Measurements from ENCODE around the gene MT1M. TPM values are rescaled to one million over a fixed set of nuclear protein-coding genes. Genes with fewer than 3 reads are reported as not detected.
A peak's percentile ranks its signal among the peaks of the same experiment; 100 is the strongest.
"Not testable (repeated sequence)": the region's sequence is repeated elsewhere in the genome, so short reads cannot be mapped to it uniquely, and the experiment has no call there.

The MT1M gene
- total RNA-seq, 1 donor from 2014 or later: not detected

DNA sequence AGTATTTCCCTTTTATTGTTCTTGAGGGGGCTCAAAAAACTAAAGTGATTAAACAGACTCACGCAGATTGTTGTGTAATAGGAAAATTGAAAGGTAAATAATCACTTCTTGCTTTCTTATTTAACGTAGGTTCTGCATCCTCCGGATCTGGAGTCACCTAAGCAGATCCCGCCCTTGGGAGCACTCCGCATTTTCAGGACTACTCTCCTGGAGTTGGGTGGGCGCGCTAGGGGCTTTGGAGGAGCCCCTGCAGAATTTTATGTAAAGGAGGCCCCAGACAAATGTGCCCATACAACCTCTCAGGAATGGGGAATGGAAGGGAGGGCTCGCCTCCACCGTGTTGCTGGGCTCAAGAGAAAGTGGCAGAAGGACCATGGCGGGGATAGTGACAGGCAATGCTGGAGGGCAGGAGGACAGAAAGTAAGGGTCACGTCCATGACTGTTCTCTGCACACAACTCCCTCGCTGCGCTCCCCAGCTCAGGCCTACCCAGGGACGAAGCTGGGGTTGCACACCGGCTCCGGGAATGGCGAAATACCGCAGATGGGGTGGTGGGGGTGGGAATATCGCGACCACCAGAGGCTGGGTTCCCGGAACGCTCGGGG is 15.7 kb upstream of the MT1M start:
- Mint-ChIP-seq H3K4me1 (peaks cover 10% of the 10 kb centered on the region), H3K36me3 (ENCODE audit: low read depth) (no peaks in the 10 kb centered on the region), H3K9me3 (no peaks in the 10 kb centered on the region), H3K27me3 (peaks cover 31% of the 10 kb centered on the region), H3K4me3 (peak overlapping the region; percentile 63), H3K27ac (no peak overlapping the region)
- TF ChIP-seq, protein P1, sequence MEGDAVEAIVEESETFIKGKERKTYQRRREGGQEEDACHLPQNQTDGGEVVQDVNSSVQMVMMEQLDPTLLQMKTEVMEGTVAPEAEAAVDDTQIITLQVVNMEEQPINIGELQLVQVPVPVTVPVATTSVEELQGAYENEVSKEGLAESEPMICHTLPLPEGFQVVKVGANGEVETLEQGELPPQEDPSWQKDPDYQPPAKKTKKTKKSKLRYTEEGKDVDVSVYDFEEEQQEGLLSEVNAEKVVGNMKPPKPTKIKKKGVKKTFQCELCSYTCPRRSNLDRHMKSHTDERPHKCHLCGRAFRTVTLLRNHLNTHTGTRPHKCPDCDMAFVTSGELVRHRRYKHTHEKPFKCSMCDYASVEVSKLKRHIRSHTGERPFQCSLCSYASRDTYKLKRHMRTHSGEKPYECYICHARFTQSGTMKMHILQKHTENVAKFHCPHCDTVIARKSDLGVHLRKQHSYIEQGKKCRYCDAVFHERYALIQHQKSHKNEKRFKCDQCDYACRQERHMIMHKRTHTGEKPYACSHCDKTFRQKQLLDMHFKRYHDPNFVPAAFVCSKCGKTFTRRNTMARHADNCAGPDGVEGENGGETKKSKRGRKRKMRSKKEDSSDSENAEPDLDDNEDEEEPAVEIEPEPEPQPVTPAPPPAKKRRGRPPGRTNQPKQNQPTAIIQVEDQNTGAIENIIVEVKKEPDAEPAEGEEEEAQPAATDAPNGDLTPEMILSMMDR (IDR thresholded peaks at IDR 0.05): no peak
- ATAC-seq (ENCODE audit: low read depth): no peak
- ChIA-PET POLR2A (interaction anchor here (0.6 to 0.8 kb wide), 3 partner anchors 14 to 1050 kb away, joined by 3 to 8 read pairs (median 4); no protein-coding TSS in a partner anchor), CTCF (no interaction called here)
- DNase-seq: no peak
- intact Hi-C loops (cut with micrococcal nuclease): no loop called here

DNA sequence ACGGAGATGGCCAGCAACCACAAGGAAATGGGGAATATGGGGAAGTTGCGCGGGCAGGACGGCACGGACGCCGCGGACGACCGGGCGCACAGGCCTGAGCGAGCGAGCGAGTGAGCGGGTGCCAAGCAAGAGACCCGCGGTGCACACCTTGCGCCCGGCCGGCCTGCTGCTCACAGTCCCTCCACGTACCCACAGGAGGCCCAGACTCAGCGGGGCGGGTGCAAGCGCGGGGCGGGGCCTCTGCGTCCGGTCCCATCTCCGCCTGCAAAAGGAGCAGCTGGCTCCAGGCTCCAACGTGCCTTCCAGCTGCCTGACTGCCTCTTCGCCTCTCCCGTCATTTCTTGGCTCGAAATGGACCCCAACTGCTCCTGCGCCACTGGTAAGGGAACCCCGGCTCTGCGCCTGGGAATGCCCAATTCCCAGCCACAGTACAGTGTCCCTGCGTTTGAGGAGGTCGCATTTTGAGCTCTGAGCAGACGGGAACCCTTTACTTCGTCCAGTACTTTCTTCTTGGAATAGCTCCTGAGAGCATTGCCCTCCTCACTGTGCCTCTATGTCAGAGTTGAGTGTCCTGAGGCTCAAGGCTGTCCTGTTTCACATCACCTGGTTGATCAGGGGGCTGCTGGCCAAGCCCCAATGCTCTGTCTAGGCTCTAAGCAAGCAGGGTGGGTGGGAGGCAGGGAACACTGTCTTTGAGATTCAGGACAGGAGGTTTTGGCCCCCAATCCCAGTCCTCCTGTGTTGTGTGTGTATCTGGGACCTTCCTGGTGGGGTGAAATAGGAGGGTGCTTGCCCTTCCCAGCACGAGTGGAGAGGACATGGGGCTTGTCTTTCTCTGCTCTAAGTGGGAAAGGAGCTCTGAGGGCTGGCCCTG is 15.0 kb upstream of the MT1M start:
- ChIA-PET CTCF (no interaction called here), POLR2A (no interaction called here)
- ATAC-seq (ENCODE audit: low read depth): peak; percentile 57
- peak overlapping the region; percentile 63 for H3K4me3 Mint-ChIP-seq
- H3K27ac Mint-ChIP-seq: no peak overlapping the region
- TF ChIP-seq, protein P1 (IDR thresholded peaks at IDR 0.05): no peak
- intact Hi-C loops (cut with micrococcal nuclease): no loop called here
- peaks cover 31% of the 10 kb centered on the region for H3K27me3 Mint-ChIP-seq
- H3K9me3 Mint-ChIP-seq: no peaks in the 10 kb centered on the region
- peaks cover 10% of the 10 kb centered on the region for H3K4me1 Mint-ChIP-seq
- no peaks in the 10 kb centered on the region for H3K36me3 Mint-ChIP-seq (ENCODE audit: low read depth)
- DNase-seq: no peak

DNA sequence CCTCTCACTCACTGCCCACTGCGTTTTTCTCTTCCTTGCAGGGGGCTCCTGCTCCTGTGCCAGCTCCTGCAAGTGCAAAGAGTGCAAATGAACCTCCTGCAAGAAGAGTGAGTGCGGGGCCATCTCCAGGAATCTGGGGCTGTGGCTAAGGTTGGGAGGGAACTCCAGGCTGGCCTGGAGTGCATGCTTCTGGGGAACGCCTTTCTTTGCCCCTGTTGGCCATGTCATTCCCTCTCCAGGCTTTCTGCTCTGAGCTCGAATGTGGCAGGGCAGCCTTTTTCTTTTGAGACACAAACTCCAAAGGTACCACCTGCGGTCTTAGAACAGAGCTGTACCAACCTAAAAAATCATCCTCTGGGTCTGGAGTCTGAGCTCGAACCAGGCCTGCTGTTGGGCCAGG is 14.3 kb upstream of the MT1M start:
- Mint-ChIP-seq H3K9me3 (no peaks in the 10 kb centered on the region), H3K4me1 (peaks cover 10% of the 10 kb centered on the region), H3K27ac (no peak overlapping the region), H3K4me3 (no peak overlapping the region), H3K27me3 (peaks cover 31% of the 10 kb centered on the region), H3K36me3 (ENCODE audit: low read depth) (no peaks in the 10 kb centered on the region)
- TF ChIP-seq, protein P1 (IDR thresholded peaks at IDR 0.05): no peak
- intact Hi-C loops (cut with micrococcal nuclease): no loop called here
- no peak for ATAC-seq (ENCODE audit: low read depth)
- ChIA-PET CTCF (no interaction called here), POLR2A (no interaction called here)
- DNase-seq: no peak

DNA sequence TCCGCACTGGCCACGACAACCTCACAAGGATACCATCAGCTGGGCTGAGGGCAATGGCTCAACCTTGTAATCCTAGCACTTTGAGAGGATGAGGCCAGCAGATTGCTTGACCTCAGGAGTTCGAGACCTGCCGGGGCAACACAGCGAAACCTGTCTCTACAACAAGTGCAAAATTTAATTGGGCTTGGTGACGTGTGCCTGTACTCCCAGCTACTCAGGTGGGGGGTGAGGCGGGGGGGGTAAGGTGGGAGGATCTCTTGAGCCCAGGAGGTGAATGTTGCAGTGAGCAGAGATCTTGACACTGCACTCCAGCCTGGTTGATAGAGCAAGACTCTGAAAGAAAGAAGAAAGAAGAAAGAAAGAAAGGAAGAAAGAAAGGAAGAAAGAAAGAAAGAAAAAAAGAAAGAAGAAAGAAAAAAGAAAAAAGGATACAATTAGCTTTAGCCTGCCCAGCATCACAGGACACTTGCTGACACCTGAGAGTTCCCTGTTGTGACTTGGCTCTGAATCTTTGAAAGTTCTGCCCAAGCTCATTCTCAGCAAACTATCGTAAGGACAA is 12.0 kb upstream of the MT1M start:
- CTCF ChIA-PET: no interaction called here
- TF ChIP-seq, protein P1 (IDR thresholded peaks at IDR 0.05): no peak
- Mint-ChIP-seq H3K36me3 (ENCODE audit: low read depth) (no peaks in the 10 kb centered on the region), H3K4me1 (peaks cover 19% of the 10 kb centered on the region), H3K27ac (no peak overlapping the region), H3K27me3 (peaks cover 45% of the 10 kb centered on the region), H3K4me3 (no peak overlapping the region), H3K9me3 (no peaks in the 10 kb centered on the region)
- no peak for ATAC-seq (ENCODE audit: low read depth)
- DNase-seq: no peak
- POLR2A ChIA-PET: no interaction called here
- intact Hi-C loops (cut with micrococcal nuclease): no loop called here

DNA sequence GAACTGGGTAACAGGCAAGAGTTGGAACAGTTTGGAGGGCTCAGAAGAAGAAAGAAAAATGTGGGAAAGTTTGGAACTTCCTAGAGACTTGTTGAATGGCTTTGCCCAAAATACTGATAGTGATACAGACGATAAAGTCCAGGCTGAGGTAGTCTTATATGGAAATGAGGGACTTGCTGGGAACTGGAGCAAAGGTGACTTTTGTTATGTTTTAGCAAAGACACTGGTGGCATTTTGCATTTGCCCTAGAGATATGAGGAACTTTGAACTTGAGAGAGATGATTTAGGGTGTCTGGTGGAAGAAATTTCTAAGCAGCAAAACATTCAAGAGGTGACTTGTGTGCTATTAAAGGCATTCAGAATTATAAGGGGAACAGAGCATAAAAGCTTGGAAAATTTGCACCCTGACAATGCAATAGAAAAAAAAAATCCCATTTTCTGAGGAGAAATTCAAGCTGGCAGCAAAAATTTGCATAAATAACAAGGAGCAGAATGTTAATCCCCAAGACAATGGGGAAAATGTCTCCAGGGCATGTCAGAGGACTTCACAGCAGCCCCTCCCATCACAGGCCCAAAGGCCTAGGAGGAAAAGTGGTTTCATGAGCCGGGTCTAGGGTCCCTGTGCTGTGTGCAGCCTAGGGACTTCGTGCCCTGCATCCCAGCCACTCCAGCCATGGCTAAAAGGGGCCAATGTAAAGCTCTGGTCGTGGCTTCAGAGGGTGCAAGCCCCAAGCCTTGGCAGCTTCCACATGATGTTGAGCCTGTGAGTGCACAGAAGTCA is 10.6 kb upstream of the MT1M start:
- POLR2A ChIA-PET; DNase-seq; ATAC-seq (ENCODE audit: low read depth); CTCF ChIA-PET; intact Hi-C loops (cut with micrococcal nuclease); H3K4me3 Mint-ChIP-seq; H3K36me3 Mint-ChIP-seq (ENCODE audit: low read depth); H3K27ac Mint-ChIP-seq; H3K9me3 Mint-ChIP-seq: not testable (repeated sequence)
- H3K27me3 Mint-ChIP-seq: peaks cover 50% of the 10 kb centered on the region
- peaks cover 21% of the 10 kb centered on the region for H3K4me1 Mint-ChIP-seq

DNA sequence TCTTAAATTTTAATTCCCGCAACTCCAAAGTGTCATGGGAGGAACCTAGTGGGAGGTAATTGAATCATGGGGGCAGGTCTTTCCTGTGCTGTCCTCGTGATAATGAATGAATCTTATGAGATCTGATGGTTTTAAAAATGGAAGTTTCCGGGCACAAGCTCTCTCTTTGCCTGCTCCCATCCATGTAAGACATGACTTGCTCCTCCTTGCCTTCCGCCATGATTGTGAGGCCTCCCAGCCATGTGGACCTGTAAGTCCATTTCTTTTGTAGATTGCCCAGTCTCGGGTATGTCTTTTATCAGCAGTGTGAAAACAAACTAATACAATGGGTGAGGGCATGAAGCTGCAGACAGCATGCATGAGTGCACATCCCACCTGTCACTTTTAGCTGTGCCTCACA is 9.3 kb upstream of the MT1M start:
- POLR2A ChIA-PET; H3K27ac Mint-ChIP-seq; H3K9me3 Mint-ChIP-seq; intact Hi-C loops (cut with micrococcal nuclease); H3K36me3 Mint-ChIP-seq (ENCODE audit: low read depth); H3K4me3 Mint-ChIP-seq; ATAC-seq (ENCODE audit: low read depth); DNase-seq: not testable (repeated sequence)
- peaks cover 42% of the 10 kb centered on the region for H3K27me3 Mint-ChIP-seq
- CTCF ChIA-PET: interaction anchor here (0.9 kb wide), 1 partner anchor 77 kb away, joined by 3 read pairs; no protein-coding TSS in a partner anchor
- H3K4me1 Mint-ChIP-seq: peaks cover 14% of the 10 kb centered on the region

Data from activated B cell treated with CpG ODN at 0.5 μM for 24 hours (primary cell).